ENCODE results near the gene VEPH1.

VEPH1 gene

DNA sequence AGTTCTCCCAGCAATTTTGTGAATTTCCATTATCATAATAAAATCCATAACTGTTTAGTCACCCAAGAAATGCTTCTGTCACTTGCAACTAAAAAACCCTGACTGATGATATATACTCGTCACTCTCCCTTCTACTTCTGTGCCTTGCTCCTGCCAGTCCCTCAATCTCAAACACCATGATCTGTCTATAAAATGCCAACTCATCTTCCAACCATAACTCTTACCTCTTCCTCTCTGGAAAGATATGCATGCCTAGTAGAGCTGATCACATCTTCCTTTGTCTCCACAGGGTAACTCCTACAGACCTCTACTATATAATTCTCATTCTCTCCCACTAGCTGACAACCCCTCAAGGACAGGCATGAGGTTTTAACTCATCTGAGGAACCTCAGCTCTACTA is 5.2 kb upstream of the VEPH1 start:
- H3K36me3 ChIP-seq (ENCODE audit: control insufficient read depth, insufficient read depth, low read length): no peaks in the 10 kb centered on the region
- DNase-seq: no peak
- H3K4me3 ChIP-seq (ENCODE audit: insufficient read depth, low read depth, low read length, poor library complexity, severe bottlenecking): no peak overlapping the region
- H3K27ac ChIP-seq (ENCODE audit: insufficient read depth, low read length, poor library complexity, severe bottlenecking): no peak overlapping the region
- H3K9me3 ChIP-seq (ENCODE audit: control insufficient read depth, low read length): no peaks in the 10 kb centered on the region
- no peaks in the 10 kb centered on the region for H3K27me3 ChIP-seq (replicated peaks; ENCODE audit: control insufficient read depth, insufficient read depth, low read length, poor library complexity, severe bottlenecking)
- no peaks in the 10 kb centered on the region for H3K4me1 ChIP-seq (ENCODE audit: control insufficient read depth, insufficient read depth, low read length, poor library complexity, severe bottlenecking)

DNA sequence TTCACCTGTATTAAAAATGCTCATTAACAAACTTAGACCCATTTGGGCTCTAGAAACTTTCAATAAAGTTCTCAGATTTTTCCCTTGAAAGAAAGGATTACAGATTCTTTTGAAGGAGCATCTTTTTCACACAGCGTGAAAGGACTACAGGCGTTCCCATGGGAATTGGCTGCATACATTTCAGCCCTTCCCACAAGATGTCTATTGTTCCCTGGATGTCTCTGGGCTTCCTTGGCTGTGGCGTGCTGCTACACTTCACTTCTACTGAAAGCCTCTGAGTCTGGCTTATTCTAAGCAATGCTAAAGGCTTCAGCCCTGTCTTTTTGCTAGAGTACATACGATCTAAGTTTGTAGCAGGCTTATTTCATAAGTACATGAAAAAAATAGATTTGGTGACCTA is 1.4 kb downstream of the VEPH1 start:
- no peaks in the 10 kb centered on the region for H3K4me1 ChIP-seq (ENCODE audit: control insufficient read depth, insufficient read depth, low read length, poor library complexity, severe bottlenecking)
- no peak overlapping the region for H3K27ac ChIP-seq (ENCODE audit: insufficient read depth, low read length, poor library complexity, severe bottlenecking)
- DNase-seq: no peak
- no peaks in the 10 kb centered on the region for H3K27me3 ChIP-seq (replicated peaks; ENCODE audit: control insufficient read depth, insufficient read depth, low read length, poor library complexity, severe bottlenecking)
- no peaks in the 10 kb centered on the region for H3K9me3 ChIP-seq (ENCODE audit: control insufficient read depth, low read length)
- H3K36me3 ChIP-seq (ENCODE audit: control insufficient read depth, insufficient read depth, low read length): no peaks in the 10 kb centered on the region
- no peak overlapping the region for H3K4me3 ChIP-seq (ENCODE audit: insufficient read depth, low read depth, low read length, poor library complexity, severe bottlenecking)

DNA sequence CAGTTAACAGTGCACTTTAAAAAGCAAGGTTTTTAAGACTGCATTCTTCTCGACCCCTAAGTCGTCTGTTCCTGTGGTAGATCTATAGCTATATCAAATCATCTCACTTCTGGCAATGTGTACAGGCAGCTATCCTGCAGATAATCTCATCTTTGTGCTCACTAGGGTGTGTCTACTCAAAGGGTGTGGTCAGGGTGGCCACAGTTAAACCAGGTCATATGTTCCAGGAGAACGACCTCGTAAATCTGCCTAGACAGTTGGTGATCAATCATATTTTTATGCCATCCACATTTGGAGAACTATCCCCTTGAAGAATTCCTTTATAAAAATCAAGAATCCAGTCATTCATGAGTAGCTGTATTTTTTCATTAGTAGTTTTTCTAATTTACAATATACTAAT is 3.0 kb downstream of the VEPH1 start:
- no peak for DNase-seq
- Histone ChIP-seq H3K4me1 (ENCODE audit: control insufficient read depth, insufficient read depth, low read length, poor library complexity, severe bottlenecking) (no peaks in the 10 kb centered on the region), H3K36me3 (ENCODE audit: control insufficient read depth, insufficient read depth, low read length) (no peaks in the 10 kb centered on the region), H3K27ac (ENCODE audit: insufficient read depth, low read length, poor library complexity, severe bottlenecking) (no peak overlapping the region), H3K4me3 (ENCODE audit: insufficient read depth, low read depth, low read length, poor library complexity, severe bottlenecking) (no peak overlapping the region), H3K27me3 (replicated peaks; ENCODE audit: control insufficient read depth, insufficient read depth, low read length, poor library complexity, severe bottlenecking) (no peaks in the 10 kb centered on the region), H3K9me3 (ENCODE audit: control insufficient read depth, low read length) (no peaks in the 10 kb centered on the region)

- no peaks in the 10 kb centered on the region for H3K27me3 ChIP-seq (replicated peaks; ENCODE audit: control insufficient read depth, insufficient read depth, low read length, poor library complexity, severe bottlenecking)
- no peaks in the 10 kb centered on the region for H3K36me3 ChIP-seq (ENCODE audit: control insufficient read depth, insufficient read depth, low read length)
- H3K4me1 ChIP-seq (ENCODE audit: control insufficient read depth, insufficient read depth, low read length, poor library complexity, severe bottlenecking): no peaks in the 10 kb centered on the region
- DNase-seq: no peak
- no peak overlapping the region for H3K4me3 ChIP-seq (ENCODE audit: insufficient read depth, low read depth, low read length, poor library complexity, severe bottlenecking)
- no peaks in the 10 kb centered on the region for H3K9me3 ChIP-seq (ENCODE audit: control insufficient read depth, low read length)
- H3K27ac ChIP-seq (ENCODE audit: insufficient read depth, low read length, poor library complexity, severe bottlenecking): no peak overlapping the region
These were observed 3.8 kb downstream of the VEPH1 start for GRCh38 chr3:157499342-157499963.

GRCh38 chr3:157498371-157498770 is 4.8 kb downstream of the VEPH1 start:
- Histone ChIP-seq H3K4me3 (ENCODE audit: insufficient read depth, low read depth, low read length, poor library complexity, severe bottlenecking) (no peak overlapping the region), H3K27ac (ENCODE audit: insufficient read depth, low read length, poor library complexity, severe bottlenecking) (no peak overlapping the region), H3K4me1 (ENCODE audit: control insufficient read depth, insufficient read depth, low read length, poor library complexity, severe bottlenecking) (no peaks in the 10 kb centered on the region), H3K27me3 (replicated peaks; ENCODE audit: control insufficient read depth, insufficient read depth, low read length, poor library complexity, severe bottlenecking) (no peaks in the 10 kb centered on the region), H3K36me3 (ENCODE audit: control insufficient read depth, insufficient read depth, low read length) (no peaks in the 10 kb centered on the region), H3K9me3 (ENCODE audit: control insufficient read depth, low read length) (no peaks in the 10 kb centered on the region)
- DNase-seq: no peak

DNA sequence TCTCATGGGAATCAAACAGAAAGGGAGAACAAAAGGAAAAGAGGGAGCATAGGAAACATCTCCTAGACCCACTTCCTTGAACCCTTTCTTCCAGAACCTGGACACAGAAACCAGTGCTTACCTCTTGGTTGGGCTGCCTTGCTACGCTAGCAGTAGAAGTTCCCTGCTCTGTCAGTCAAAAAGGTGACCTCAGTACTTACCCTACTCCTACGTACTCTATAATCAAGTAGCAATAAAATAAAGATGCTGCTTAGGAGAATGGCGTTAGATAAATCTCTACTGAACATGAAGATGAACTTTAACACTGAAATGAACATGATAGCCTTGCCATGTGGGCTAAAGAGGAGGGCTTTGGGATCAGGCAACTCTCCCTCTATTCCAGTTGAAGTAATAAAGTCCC is 7.4 kb downstream of the VEPH1 start:
- Histone ChIP-seq H3K27ac (ENCODE audit: insufficient read depth, low read length, poor library complexity, severe bottlenecking) (no peak overlapping the region), H3K4me3 (ENCODE audit: insufficient read depth, low read depth, low read length, poor library complexity, severe bottlenecking) (no peak overlapping the region), H3K4me1 (ENCODE audit: control insufficient read depth, insufficient read depth, low read length, poor library complexity, severe bottlenecking) (no peaks in the 10 kb centered on the region), H3K27me3 (replicated peaks; ENCODE audit: control insufficient read depth, insufficient read depth, low read length, poor library complexity, severe bottlenecking) (no peaks in the 10 kb centered on the region), H3K9me3 (ENCODE audit: control insufficient read depth, low read length) (no peaks in the 10 kb centered on the region), H3K36me3 (ENCODE audit: control insufficient read depth, insufficient read depth, low read length) (no peaks in the 10 kb centered on the region)
- no peak for DNase-seq

- no peaks in the 10 kb centered on the region for H3K36me3 ChIP-seq (ENCODE audit: control insufficient read depth, insufficient read depth, low read length)
- H3K9me3 ChIP-seq (ENCODE audit: control insufficient read depth, low read length): no peaks in the 10 kb centered on the region
These were observed 8.5 kb downstream of the VEPH1 start for GRCh38 chr3:157494581-157495281.

DNA sequence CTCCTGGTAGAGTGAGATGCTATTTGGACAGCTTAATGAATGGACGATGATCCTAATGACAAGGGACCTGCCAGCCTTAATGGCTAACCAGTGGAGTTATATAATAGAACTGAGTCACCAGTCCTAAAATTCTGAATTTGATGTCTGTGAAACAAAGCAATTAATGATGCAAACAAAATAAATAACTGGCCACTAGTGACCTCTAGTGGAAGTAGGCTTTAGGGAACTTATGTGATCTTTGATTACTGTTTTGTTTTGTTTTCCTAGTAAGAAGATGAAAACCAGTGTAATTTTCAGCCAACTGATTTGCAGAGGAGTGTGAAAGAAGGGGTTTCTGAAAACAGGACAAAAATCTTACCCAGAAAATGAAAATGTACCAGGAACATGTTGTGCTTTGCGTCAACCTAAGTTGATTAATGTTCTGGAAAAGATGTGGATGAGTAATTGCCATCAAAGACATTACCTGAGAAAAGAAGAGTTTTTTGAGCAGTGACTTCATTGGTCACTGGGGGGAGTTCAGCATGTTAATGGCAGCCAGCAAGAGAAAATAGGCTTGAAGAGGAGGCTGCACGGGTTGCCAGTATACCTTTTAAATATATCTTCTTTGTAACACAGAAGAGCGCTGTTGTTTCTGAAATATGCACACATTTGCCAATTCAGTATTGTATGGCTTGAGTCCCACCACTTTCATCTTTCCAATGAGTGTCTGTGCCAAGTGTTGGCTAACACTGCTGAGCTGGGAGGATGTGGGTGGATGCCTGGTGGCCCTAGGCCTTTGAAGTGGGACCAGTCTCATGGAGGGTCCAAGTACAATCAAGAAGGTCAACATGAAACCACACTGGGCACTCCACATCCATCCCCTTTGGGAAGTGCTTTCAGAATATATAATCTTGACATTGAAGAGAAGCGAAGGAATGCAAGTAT is 9.3 kb downstream of the VEPH1 start:
- H3K4me3 ChIP-seq (ENCODE audit: insufficient read depth, low read depth, low read length, poor library complexity, severe bottlenecking): no peak overlapping the region
- DNase-seq: no peak
- no peaks in the 10 kb centered on the region for H3K36me3 ChIP-seq (ENCODE audit: control insufficient read depth, insufficient read depth, low read length)

More at GRCh38 chr3:157494581-157495281, 8.5 kb downstream of the VEPH1 start:
- H3K27me3 ChIP-seq (replicated peaks; ENCODE audit: control insufficient read depth, insufficient read depth, low read length, poor library complexity, severe bottlenecking): no peaks in the 10 kb centered on the region
- H3K4me1 ChIP-seq (ENCODE audit: control insufficient read depth, insufficient read depth, low read length, poor library complexity, severe bottlenecking): no peaks in the 10 kb centered on the region
- no peak for DNase-seq
- no peak overlapping the region for H3K4me3 ChIP-seq (ENCODE audit: insufficient read depth, low read depth, low read length, poor library complexity, severe bottlenecking)
- H3K27ac ChIP-seq (ENCODE audit: insufficient read depth, low read length, poor library complexity, severe bottlenecking): no peak overlapping the region

DNA sequence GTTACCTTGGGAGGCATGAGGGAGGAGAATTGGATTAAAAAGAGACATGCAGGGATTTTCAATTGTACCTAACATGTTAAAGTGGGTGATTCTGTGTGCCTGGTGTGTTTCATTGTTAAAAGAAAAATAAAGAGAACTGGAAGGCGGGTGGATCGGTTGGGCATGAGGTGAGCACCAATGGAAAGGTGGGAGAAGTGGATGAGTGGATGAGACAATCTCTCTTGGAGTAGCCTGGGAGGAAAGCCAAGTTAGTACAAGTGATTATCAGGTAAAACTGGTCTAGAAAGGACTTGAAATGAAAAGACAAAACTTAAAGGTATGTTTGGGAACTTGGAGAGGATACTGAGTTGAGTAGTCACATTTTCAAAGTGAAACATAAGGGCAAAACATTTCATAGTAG is 12.1 kb downstream of the VEPH1 start:
- Histone ChIP-seq H3K27ac (ENCODE audit: insufficient read depth, low read length, poor library complexity, severe bottlenecking) (no peak overlapping the region), H3K4me1 (ENCODE audit: control insufficient read depth, insufficient read depth, low read length, poor library complexity, severe bottlenecking) (no peaks in the 10 kb centered on the region), H3K27me3 (replicated peaks; ENCODE audit: control insufficient read depth, insufficient read depth, low read length, poor library complexity, severe bottlenecking) (no peaks in the 10 kb centered on the region), H3K36me3 (ENCODE audit: control insufficient read depth, insufficient read depth, low read length) (no peaks in the 10 kb centered on the region), H3K4me3 (ENCODE audit: insufficient read depth, low read depth, low read length, poor library complexity, severe bottlenecking) (no peak overlapping the region), H3K9me3 (ENCODE audit: control insufficient read depth, low read length) (no peaks in the 10 kb centered on the region)
- no peak for DNase-seq

More for the DNA sequence above, 9.3 kb downstream of the VEPH1 start:
- Histone ChIP-seq H3K27ac (ENCODE audit: insufficient read depth, low read length, poor library complexity, severe bottlenecking) (no peak overlapping the region), H3K4me1 (ENCODE audit: control insufficient read depth, insufficient read depth, low read length, poor library complexity, severe bottlenecking) (no peaks in the 10 kb centered on the region), H3K9me3 (ENCODE audit: control insufficient read depth, low read length) (no peaks in the 10 kb centered on the region), H3K27me3 (replicated peaks; ENCODE audit: control insufficient read depth, insufficient read depth, low read length, poor library complexity, severe bottlenecking) (no peaks in the 10 kb centered on the region)

GRCh38 chr3:157488144-157488543 is 15.1 kb downstream of the VEPH1 start:
- Histone ChIP-seq H3K27ac (ENCODE audit: insufficient read depth, low read length, poor library complexity, severe bottlenecking) (no peak overlapping the region), H3K9me3 (ENCODE audit: control insufficient read depth, low read length) (no peaks in the 10 kb centered on the region), H3K27me3 (replicated peaks; ENCODE audit: control insufficient read depth, insufficient read depth, low read length, poor library complexity, severe bottlenecking) (no peaks in the 10 kb centered on the region), H3K4me1 (ENCODE audit: control insufficient read depth, insufficient read depth, low read length, poor library complexity, severe bottlenecking) (no peaks in the 10 kb centered on the region), H3K36me3 (ENCODE audit: control insufficient read depth, insufficient read depth, low read length) (no peaks in the 10 kb centered on the region), H3K4me3 (ENCODE audit: insufficient read depth, low read depth, low read length, poor library complexity, severe bottlenecking) (no peak overlapping the region)
- DNase-seq: no peak

Data from effector memory CD4-positive, alpha-beta T cell (primary cell).